Fibroblast of gingiva (primary cell): ENCODE results near the gene KCNC3.

Source experiments
- DNase-seq: peaks from one replicate; pipeline ENCODE4 v3.0.0-alpha.2; 2011; ENCODE audit warnings: low read depth

The KCNC3 gene

DNA sequence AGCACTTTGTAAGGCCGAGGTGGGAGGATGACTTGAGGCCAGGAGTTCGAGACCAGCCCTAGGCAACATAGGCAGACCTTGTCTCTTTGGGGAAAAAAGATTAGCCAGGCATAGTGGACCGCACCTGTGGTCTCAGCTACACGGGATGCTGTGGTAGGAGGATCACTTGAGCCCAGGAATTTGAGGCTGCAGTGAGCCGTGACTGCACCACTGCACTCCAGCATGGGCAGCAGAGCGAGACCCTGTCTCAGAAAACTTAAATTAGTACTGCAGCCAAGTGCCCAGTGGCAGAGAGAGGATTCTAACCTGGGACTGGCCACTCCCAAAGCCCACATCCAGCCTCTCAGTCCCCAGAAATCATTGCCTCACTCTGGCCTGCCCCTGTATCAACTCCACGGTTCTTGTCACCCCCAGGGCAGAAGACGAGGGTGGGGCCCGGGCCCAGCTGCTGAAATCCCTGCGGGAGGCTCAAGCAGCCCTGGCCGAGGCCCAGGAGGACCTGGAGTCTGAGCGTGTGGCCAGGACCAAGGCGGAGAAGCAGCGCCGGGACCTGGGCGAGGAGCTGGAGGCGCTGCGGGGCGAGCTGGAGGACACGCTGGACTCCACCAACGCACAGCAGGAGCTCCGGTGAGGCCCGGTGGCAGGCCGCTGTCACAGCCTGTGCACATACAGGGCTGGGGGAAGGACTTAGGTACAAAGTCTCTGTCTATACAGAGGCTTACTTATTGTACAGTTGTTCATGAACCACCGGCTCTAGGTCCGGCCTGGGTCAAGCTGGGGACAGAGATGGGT lies 53.4 kb downstream of the KCNC3 start:
- DNase-seq: no peak

DNA sequence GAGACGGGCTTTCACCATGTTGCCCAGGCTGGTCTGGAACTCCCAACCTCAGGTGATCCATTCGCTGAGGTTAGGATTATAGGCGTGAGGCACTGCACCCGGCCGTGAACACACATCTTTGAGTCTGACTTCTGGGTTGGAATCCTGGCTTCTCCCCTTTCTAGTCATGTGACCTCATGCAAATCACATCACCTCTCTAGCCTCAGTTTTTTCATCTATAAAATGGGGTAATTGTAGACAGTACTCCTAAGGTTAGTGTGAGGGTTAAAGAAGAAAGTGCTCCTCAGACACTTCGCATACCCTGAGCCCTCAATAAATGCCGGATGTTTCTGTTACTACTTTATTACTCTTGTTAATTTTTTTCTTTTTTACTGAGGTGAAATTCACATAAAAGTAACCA lies 55.4 kb downstream of the KCNC3 start:
- no peak for DNase-seq

DNA sequence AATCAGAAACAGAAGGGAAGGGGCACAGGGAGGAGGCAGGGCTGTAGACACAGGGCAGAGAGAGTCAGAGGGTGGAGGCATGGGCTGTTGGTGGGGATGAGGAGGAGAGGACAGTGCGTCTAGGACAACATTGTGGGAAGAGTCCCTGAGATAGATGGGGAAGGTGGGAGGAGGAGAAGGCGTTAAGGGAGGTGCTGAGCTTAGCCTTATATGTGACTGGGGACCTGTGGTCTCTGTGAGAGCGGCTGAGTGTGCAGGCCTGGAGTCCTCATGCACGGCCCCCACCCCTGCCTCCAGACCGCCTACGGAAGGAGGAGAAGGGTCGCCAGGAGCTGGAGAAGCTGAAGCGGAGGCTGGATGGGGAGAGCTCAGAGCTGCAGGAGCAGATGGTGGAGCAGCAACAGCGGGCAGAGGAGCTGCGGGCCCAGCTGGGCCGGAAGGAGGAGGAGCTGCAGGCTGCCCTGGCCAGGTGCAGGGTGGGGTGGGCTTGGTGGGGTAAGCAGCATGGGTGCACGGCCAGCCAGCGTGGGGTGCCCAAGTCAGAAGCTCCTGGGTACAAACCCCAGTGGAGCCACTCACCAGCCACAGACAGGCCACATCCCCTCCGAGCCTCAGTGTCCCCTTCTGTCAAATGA lies 56.8 kb downstream of the KCNC3 start:
- DNase-seq: no peak

DNA sequence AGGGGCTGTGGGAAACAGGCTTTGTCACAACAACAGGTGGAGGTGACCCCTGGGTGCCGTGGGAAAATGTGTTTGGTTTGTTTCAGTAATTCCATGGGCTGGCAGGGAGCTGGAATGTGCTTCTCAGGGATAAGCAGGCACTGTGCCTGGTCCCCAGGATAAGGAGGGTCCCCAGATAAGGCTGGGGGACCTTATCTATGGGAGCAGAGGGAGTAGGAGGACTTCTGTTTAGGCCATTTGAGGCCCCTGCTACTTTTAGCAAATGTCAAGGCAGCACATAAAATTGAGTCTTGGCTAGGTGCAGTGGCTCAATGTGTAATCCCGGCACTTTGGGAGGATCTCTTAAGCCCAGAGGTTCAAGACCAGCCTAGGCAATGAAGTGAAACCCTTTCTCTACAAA lies 59.5 kb downstream of the KCNC3 start:
- DNase-seq: no peak

DNA sequence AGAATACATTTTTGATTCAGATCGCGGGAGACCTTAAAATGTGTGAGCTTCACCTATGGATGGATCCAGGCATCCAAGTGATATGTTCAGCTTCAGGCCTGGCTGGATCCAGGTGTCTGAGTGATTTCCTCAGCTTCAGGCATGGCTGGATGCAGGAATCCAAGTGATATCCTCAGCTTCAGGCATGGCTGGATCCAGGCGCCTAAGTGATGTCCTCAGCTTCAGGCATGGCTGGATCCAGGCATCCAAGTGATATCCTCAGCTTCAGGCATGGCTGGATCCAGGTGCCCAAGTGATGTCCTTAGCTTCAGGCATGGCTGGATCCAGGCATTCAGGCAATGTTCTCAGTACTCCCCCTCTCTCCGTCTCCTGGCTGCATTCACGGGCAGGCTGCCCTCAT lies 60.7 kb downstream of the KCNC3 start:
- no peak for DNase-seq

DNA sequence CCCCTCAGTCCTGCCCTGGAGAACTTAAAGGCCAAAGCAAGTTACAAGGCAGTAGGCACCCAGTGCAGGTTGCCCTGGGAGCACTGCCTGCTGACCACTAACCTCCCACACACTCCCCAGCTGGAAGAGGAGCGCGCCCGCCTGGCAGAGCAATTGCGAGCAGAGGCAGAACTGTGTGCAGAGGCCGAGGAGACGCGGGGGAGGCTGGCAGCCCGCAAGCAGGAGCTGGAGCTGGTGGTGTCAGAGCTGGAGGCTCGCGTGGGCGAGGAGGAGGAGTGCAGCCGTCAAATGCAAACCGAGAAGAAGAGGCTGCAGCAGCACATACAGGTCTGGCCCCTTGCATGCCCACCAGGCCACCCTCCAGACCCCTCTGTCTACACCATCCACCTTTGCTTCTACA lies 61.1 kb downstream of the KCNC3 start:
- no peak for DNase-seq

DNA sequence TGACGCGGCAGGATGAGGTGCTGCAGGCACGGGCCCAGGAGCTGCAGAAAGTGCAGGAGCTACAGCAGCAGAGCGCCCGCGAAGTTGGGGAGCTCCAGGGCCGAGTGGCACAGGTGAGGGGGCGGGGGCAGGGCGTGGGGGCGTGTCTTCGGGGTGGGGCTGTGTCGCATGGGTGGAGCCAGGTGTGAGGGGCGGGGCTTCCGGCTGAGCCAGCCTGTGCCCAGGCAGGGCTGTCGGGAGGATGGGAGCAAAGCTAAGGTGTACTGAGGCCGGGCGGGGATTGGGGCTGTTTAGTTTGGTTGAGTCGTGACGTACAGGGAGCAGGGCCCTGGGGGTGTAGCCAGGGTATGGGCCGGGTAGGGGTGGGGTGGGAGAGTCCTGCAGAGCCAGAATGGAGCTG lies 62.3 kb downstream of the KCNC3 start:
- no peak for DNase-seq

DNA sequence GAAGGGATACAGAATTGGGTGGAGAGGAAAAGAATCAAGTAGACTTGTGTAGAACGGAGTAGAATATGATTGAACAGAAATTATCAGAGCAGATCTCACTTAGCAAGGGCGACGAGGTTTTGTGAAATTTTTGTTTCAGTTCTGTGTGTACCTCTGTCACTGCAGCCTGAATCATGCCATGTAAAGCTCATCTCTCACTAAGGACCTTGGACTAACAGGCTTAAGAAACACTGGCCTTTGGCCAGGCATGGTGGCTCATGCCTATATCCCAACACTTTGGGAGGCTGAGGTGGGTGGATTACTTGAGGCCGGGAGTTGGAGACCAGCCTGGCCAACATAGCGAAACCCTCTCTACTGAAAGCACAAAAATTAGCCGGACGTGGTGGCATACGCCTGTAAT lies 63.1 kb downstream of the KCNC3 start:
- DNase-seq: no peak

DNA sequence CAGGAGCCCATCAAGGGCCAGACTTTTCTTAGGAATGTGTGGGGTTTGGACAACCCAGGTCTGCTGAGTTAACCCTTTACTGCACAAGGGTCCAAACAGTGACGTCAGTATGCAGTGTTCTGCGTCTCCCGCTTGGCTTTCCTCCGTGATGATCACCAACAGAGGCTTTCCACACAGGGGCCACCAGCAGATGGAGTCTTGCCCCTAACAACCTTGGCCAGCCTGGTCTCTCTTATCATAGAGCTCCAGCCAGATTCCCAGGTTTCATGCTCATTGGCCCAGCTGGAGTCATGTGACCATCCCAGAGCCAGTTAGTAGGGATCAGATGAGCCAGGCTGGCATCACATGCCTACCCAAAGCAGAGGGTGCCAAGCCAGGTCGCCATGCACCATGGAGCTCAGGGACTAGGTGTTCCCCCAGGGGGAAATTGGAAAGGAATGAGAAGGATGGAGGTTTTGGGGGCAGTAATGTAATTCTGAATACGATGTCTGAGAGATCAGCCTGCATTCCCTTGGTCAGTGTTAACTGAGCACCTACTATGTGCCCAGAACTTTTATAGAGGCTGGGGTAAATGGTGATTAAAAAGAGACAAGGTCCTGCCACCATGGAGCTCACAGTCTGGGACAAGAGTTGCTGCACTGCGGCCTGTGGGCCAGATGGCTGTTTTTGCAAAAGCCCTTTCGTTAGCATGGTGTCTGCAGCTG lies 64.5 kb downstream of the KCNC3 start:
- DNase-seq: no peak

DNA sequence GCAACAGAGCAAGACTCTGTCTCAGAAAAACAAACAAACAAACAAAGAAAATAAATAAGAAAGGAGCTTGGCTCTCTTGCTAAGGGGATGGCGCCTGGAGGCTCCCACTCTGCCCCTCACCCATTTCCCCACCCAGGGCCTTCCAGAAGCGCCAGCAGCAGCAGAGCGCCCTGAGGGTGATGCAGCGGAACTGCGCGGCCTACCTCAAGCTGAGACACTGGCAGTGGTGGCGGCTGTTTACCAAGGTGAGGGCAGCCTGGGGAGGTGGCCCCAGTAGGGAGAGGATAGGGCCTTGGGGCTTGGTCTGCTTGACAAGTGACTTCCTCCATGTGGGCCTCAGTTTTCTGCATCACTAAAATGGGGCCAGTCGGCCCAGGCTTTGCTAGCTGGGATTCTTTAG lies 66.0 kb downstream of the KCNC3 start:
- no peak for DNase-seq
